HL-60 (cell line): ENCODE data around the gene XPNPEP1.

ENCODE experiments used
- DNase-seq, 2 experiments: peaks; one replicate each; pipeline ENCODE4 v3.0.0-alpha.2; 2010 to 2020; ENCODE audit warnings: low read depth in 1 of 2, low spot score in 1 of 2
- H3K27ac ChIP-seq: fragments of 250-450 bp; sonication (Bioruptor Pico); replicated peaks from 2 replicates; pipeline ENCODE4 v1.5.1; 2020; ENCODE audit warnings: mild to moderate bottlenecking, moderate library complexity
- H3K27me3 ChIP-seq: fragments of 250-450 bp; sonication (Bioruptor Pico); 2 replicates; pipeline ENCODE4 v1.5.1; 2021; ENCODE audit warnings: mild to moderate bottlenecking, moderate library complexity; ENCODE audit not compliant: insufficient read depth, poor library complexity, severe bottlenecking
- H3K4me3 ChIP-seq: replicated peaks from 2 replicates; pipeline ENCODE4 v1.5.1; 2011; ENCODE audit warnings: mild to moderate bottlenecking, control low read depth, low read length; ENCODE audit not compliant: insufficient read depth
- GABPA ChIP-seq: IDR thresholded peaks from 2 replicates; pipeline ENCODE4 v1.6.1; 2012; ENCODE audit warnings: low read depth
- POLR2AphosphoS5 ChIP-seq: IDR thresholded peaks from 2 replicates; pipeline ENCODE4 v1.6.1; 2012; ENCODE audit warnings: low read depth
- SPI1 ChIP-seq: IDR thresholded peaks from 2 replicates; pipeline ENCODE4 v1.6.1; 2012; ENCODE audit warnings: low read depth, mild to moderate bottlenecking, borderline replicate concordance
- TF ChIP-seq, protein P1 (sequence below): IDR thresholded peaks from 2 replicates; pipeline ENCODE4 v1.6.1; 2012; ENCODE audit warnings: low read depth; ENCODE audit not compliant: insufficient replicate concordance
- TF ChIP-seq, protein P2 (sequence below): IDR thresholded peaks from one replicate; pipeline ENCODE4 v1.5.1; 2011; ENCODE audit warnings: low read length, control low read depth, inconsistent platforms; ENCODE audit not compliant: insufficient read depth

Gene XPNPEP1

DNA sequence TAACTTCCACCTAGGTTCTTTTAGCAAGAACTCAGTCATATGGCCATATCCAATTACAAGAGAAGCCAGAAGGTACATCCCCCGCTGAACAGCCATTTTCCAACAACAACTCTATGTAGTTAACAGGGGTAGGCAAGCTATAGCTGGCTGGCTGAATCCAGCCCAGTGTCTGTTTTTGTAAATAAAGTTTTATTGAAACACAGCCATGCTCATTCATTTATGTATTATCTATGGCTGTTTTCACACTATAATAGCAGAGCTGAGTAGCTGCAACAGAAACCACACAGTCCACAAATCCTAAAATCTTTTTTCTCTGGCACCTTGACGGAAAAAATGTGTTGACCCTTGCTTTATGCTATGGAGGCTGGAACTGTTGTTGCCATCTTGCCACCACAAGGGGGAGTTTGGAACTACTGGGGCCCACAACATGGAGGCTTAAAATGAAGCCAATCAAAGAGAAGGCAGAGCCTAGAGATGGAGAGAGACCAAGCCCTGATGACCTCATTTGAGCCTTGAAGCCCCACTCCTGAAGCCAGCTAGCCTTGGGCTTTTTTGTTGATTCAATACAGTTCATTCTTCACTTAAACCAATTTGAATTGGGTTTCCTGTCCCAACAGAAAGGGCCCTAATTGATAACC is 33.3 kb upstream of the XPNPEP1 start:
- TF ChIP-seq, protein P1, sequence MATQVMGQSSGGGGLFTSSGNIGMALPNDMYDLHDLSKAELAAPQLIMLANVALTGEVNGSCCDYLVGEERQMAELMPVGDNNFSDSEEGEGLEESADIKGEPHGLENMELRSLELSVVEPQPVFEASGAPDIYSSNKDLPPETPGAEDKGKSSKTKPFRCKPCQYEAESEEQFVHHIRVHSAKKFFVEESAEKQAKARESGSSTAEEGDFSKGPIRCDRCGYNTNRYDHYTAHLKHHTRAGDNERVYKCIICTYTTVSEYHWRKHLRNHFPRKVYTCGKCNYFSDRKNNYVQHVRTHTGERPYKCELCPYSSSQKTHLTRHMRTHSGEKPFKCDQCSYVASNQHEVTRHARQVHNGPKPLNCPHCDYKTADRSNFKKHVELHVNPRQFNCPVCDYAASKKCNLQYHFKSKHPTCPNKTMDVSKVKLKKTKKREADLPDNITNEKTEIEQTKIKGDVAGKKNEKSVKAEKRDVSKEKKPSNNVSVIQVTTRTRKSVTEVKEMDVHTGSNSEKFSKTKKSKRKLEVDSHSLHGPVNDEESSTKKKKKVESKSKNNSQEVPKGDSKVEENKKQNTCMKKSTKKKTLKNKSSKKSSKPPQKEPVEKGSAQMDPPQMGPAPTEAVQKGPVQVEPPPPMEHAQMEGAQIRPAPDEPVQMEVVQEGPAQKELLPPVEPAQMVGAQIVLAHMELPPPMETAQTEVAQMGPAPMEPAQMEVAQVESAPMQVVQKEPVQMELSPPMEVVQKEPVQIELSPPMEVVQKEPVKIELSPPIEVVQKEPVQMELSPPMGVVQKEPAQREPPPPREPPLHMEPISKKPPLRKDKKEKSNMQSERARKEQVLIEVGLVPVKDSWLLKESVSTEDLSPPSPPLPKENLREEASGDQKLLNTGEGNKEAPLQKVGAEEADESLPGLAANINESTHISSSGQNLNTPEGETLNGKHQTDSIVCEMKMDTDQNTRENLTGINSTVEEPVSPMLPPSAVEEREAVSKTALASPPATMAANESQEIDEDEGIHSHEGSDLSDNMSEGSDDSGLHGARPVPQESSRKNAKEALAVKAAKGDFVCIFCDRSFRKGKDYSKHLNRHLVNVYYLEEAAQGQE: no peak
- TF ChIP-seq POLR2AphosphoS5 (no peak), SPI1 (no peak)
- TF ChIP-seq, protein P2, sequence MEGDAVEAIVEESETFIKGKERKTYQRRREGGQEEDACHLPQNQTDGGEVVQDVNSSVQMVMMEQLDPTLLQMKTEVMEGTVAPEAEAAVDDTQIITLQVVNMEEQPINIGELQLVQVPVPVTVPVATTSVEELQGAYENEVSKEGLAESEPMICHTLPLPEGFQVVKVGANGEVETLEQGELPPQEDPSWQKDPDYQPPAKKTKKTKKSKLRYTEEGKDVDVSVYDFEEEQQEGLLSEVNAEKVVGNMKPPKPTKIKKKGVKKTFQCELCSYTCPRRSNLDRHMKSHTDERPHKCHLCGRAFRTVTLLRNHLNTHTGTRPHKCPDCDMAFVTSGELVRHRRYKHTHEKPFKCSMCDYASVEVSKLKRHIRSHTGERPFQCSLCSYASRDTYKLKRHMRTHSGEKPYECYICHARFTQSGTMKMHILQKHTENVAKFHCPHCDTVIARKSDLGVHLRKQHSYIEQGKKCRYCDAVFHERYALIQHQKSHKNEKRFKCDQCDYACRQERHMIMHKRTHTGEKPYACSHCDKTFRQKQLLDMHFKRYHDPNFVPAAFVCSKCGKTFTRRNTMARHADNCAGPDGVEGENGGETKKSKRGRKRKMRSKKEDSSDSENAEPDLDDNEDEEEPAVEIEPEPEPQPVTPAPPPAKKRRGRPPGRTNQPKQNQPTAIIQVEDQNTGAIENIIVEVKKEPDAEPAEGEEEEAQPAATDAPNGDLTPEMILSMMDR: peak; percentile 41
- peak in 1 of 2 experiments; percentile 56 for DNase-seq
- Histone ChIP-seq H3K27ac (no peak overlapping the region), H3K4me3 (no peak overlapping the region), H3K27me3 (no peaks in the 10 kb centered on the region)

DNA sequence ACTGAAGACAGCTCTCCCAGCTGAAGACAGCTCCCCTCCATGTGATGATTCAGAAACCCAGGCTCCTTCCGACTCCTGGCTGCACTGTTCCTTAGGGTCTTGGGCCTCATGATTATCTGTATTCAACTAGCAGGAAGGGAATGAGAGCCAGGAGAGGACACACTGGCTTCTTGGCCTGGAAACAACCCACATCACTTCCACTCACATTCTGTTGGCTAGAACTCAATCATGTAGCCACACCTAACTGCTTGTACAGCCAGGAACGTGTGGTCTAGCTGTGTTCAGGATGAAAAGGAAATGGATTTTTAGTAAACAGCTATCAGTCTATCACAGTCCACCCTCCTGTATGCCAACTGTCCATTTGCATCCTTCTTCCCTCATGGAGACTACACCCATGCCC is 30.5 kb upstream of the XPNPEP1 start:
- Histone ChIP-seq H3K27ac (no peak overlapping the region), H3K27me3 (no peaks in the 10 kb centered on the region), H3K4me3 (no peak overlapping the region)
- TF ChIP-seq SPI1 (no peak), GABPA (no peak), POLR2AphosphoS5 (no peak)
- TF ChIP-seq, protein P2: no peak
- TF ChIP-seq, protein P1: no peak
- no peak for DNase-seq

DNA sequence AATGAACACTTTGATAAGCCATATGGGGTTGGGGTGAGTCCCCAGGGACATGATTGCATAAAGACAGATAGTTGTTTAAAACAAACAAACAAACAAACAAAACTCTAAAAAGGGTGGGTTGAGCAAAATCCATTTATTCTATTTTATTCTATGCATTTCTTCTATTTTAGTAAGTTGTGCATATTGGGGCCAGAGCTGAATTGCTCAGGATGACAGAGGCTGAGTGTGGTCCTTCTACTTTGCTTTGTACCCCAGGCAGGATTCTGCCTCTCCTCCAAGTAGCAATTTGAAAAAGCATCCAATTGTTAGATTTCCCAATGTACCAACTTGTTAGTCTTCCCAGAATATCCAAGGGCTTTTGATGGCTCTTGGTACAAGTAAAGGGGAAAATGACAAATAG is 29.2 kb upstream of the XPNPEP1 start:
- no peak for DNase-seq
- Histone ChIP-seq H3K27ac (no peak overlapping the region), H3K27me3 (no peaks in the 10 kb centered on the region), H3K4me3 (no peak overlapping the region)
- TF ChIP-seq POLR2AphosphoS5: no peak
- TF ChIP-seq, protein P1: no peak
- TF ChIP-seq GABPA: no peak
- TF ChIP-seq, protein P2: no peak
- no peak for TF ChIP-seq SPI1
